Neural progenitor cell (in vitro differentiated cells): ENCODE measurements around the gene MARCHF5.

Experiments
- CTCF ChIP-seq: fragments of 200-600 bp; sonication (generic); IDR thresholded peaks from 2 replicates; pipeline ENCODE4 v1.5.1; 2017; ENCODE audit warnings: antibody characterized with exemption, mild to moderate bottlenecking
- EZH2 ChIP-seq: fragments of 200-600 bp; sonication (generic); IDR thresholded peaks from 2 replicates; pipeline ENCODE4 v1.6.1; 2017; ENCODE audit warnings: antibody characterized with exemption, mild to moderate bottlenecking, moderate library complexity
- EZH2phosphoT487 ChIP-seq: fragments of 200-600 bp; sonication (generic); IDR thresholded peaks from 2 replicates; pipeline ENCODE4 v1.6.1; 2017; ENCODE audit warnings: antibody characterized with exemption

- TF ChIP-seq CTCF, result no peak
- no peak for TF ChIP-seq EZH2
- TF ChIP-seq EZH2phosphoT487, result no peak
Measured at GRCh38 chr10:92241501-92241900, 49.5 kb upstream of the MARCHF5 start.
